Gastrocnemius medialis (tissue), 4 donors: ENCODE data around the gene ITPRIP. TPM values are rescaled to one million over a fixed set of nuclear protein-coding genes. Genes with fewer than 3 reads are reported as not detected.
A peak's percentile ranks its signal among the peaks of the same experiment; 100 is the strongest.

Experiments used
- ATAC-seq, 2 donors: fragments of 150-250 bp; one replicate each; pipeline ENCODE4 v1.9.1; 2016
- DNase-seq, 2 donors: peaks; one replicate each; pipeline ENCODE4 v3.0.0-alpha.2; 2019
- H3K27ac ChIP-seq, 4 donors: fragments of 200-600 bp; sonication (generic); 1 replicate in 1 of 4; 2 replicates in 3 of 4; pipeline ENCODE4 v1.5.1; 2016 to 2018; ENCODE audit warnings: mild to moderate bottlenecking in 2 of 4, moderate library complexity in 1 of 4
- H3K27me3 ChIP-seq, 3 donors: fragments of 200-600 bp; sonication (generic) in 2 of 3; 1 replicate in 1 of 3; 2 replicates in 2 of 3; pipeline versions ENCODE4 v1.5.1 to v1.6.0; 2016 to 2019; ENCODE audit warnings: mild to moderate bottlenecking in 1 of 3, moderate library complexity in 1 of 3
- H3K36me3 ChIP-seq, 2 donors: fragments of 200-600 bp; sonication (generic) in 1 of 2; one replicate each; pipeline ENCODE4 v1.5.1; 2017 to 2018
- H3K4me1 ChIP-seq, 2 donors: fragments of 200-600 bp; sonication (generic) in 1 of 2; one replicate each; pipeline ENCODE4 v1.5.1; 2016 to 2017; ENCODE audit warnings: mild to moderate bottlenecking in 2 of 2
- H3K4me3 ChIP-seq, 4 donors: fragments of 200-600 bp; sonication (generic) in 3 of 4; 1 replicate in 1 of 4; 2 replicates in 3 of 4; pipeline ENCODE4 v1.5.1; 2016 to 2019; ENCODE audit warnings: mild to moderate bottlenecking in 2 of 4
- H3K9me3 ChIP-seq, 3 donors: fragments of 200-600 bp; sonication (generic) in 2 of 3; 1 replicate in 1 of 3; 2 replicates in 2 of 3; pipeline ENCODE4 v1.5.1; 2016 to 2019
- CTCF ChIP-seq, 5 experiments: fragments of 450-650 bp in 3 of 5; fragments of 200-600 bp in 2 of 5; sonication (generic) in 2 of 5; IDR thresholded peaks in 4 of 5; conservative IDR thresholded peaks in 1 of 5; 1 replicate in 4 of 5; 2 replicates in 1 of 5; pipeline ENCODE4 v1.5.1; 2016 to 2019; ENCODE audit warnings: antibody characterized with exemption in 5 of 5, mild to moderate bottlenecking in 3 of 5, moderate library complexity in 3 of 5
- POLR2A ChIP-seq, 2 donors: fragments of 450-650 bp; IDR thresholded peaks; one replicate each; pipeline ENCODE4 v1.6.1; 2017; ENCODE audit warnings: antibody characterized with exemption in 2 of 2, mild to moderate bottlenecking in 2 of 2, moderate library complexity in 2 of 2
- in situ Hi-C, 4 donors: fragments of 200-750 bp; cut with MboI; loops; one replicate each; pipeline versions ENCODE4 v1.15.0 to v1.8.0; 2017; ENCODE audit warnings: low sequenced_read_pairs in 4 of 4
- intact Hi-C: fragments of 100-400 bp; cut with DNase I; formaldehyde crosslinking; loops from one replicate; pipeline ENCODE4 v1.15.1; 2023; ENCODE audit warnings: low total_unique reads
- total RNA-seq, 4 donors: library from RNA; depleted of rRNA; stranded (reverse); fragments of >200 nt; gene quantifications; one replicate each; pipeline versions ENCODE4 v1.1.0 to v1.2.3, GENCODE V29; 2016

The ITPRIP gene
- total RNA-seq, 4 donors from 2014 or later = 5.0 to 19.9 (median 7.9) TPM

- in situ Hi-C loops = no loop called here
- no peaks in the 10 kb centered on the region for H3K27me3 ChIP-seq
- peak overlapping the region; percentile 96 to 99 (median 96) for H3K27ac ChIP-seq
- peak; percentile 45 to 66 for DNase-seq
- peak overlapping the region; percentile 73 to 98 (median 94) for H3K4me3 ChIP-seq
- TF ChIP-seq CTCF (IDR thresholded peaks at IDR 0.05 in 4 of 5, conservative IDR thresholded peaks at IDR 0.05 in 1 of 5) (no peak), POLR2A (IDR thresholded peaks at IDR 0.05) (no peak)
- H3K36me3 ChIP-seq = no peaks in the 10 kb centered on the region
- peaks cover 28 to 33% of the 10 kb centered on the region in 2 donors for H3K4me1 ChIP-seq
- intact Hi-C loops = loop anchor here (2.0 to 10.0 kb wide), 2 partner anchors 35 to 425 kb away; partner anchors contain the start of gene STN1
- no peaks in the 10 kb centered on the region for H3K9me3 ChIP-seq
- peak; percentile 75 to 76 for ATAC-seq
Observed at GRCh38 chr10:104339469-104340110, 1.3 kb upstream of the ITPRIP start.

GRCh38 chr10:104337521-104337984 is 712 bp downstream of the ITPRIP start:
- TF ChIP-seq POLR2A (IDR thresholded peaks at IDR 0.05) (no peak), CTCF (IDR thresholded peaks at IDR 0.05 in 4 of 5, conservative IDR thresholded peaks at IDR 0.05 in 1 of 5) (no peak)
- in situ Hi-C loops = no loop called here
- Histone ChIP-seq H3K27me3 (no peaks in the 10 kb centered on the region), H3K4me1 (peaks cover 42 to 46% of the 10 kb centered on the region in 2 donors), H3K9me3 (no peaks in the 10 kb centered on the region), H3K27ac (peak overlapping the region; percentile 96 to 99 (median 96)), H3K4me3 (peak overlapping the region; percentile 73 to 98 (median 94)), H3K36me3 (no peaks in the 10 kb centered on the region)
- ATAC-seq (peak; percentile 7), DNase-seq (no peak)
- intact Hi-C loops = loop anchor here (10.0 kb wide), 1 partner anchor 423 kb away; the partner anchor contains the start of gene STN1

- intact Hi-C loops = loop anchor here (10.0 kb wide), 1 partner anchor 422 kb away; the partner anchor contains the start of gene STN1
- DNase-seq = no peak
- Histone ChIP-seq H3K4me1 (peaks cover 48 to 52% of the 10 kb centered on the region in 2 donors), H3K27me3 (no peaks in the 10 kb centered on the region), H3K36me3 (no peaks in the 10 kb centered on the region), H3K27ac (peak overlapping the region; percentile 96 to 99 (median 96)), H3K9me3 (no peaks in the 10 kb centered on the region), H3K4me3 (peak overlapping the region; percentile 73 to 98 (median 94))
- ATAC-seq = no peak
- TF ChIP-seq CTCF (IDR thresholded peaks at IDR 0.05 in 4 of 5, conservative IDR thresholded peaks at IDR 0.05 in 1 of 5) (no peak), POLR2A (IDR thresholded peaks at IDR 0.05) (no peak)
- in situ Hi-C loops = no loop called here
Observed at GRCh38 chr10:104336821-104337467, 1.3 kb downstream of the ITPRIP start.

- Histone ChIP-seq H3K27me3 (no peaks in the 10 kb centered on the region), H3K4me3 (no peak overlapping the region), H3K36me3 (no peaks in the 10 kb centered on the region), H3K27ac (peak overlapping the region; percentile 82 to 97 (median 92)), H3K9me3 (no peaks in the 10 kb centered on the region), H3K4me1 (peaks cover 60 to 65% of the 10 kb centered on the region in 2 donors)
- intact Hi-C loops (loop anchor here (10.0 kb wide), 1 partner anchor 420 kb away; the partner anchor contains the start of gene STN1), in situ Hi-C loops (no loop called here)
- TF ChIP-seq CTCF (IDR thresholded peaks at IDR 0.05 in 4 of 5, conservative IDR thresholded peaks at IDR 0.05 in 1 of 5) (no peak), POLR2A (IDR thresholded peaks at IDR 0.05) (no peak)
- DNase-seq (no peak), ATAC-seq (no peak)
Observed at GRCh38 chr10:104334965-104335650, 3.2 kb downstream of the ITPRIP start.
